B cell (primary cell): ENCODE data around the gene NR1D1. TPM values are rescaled to one million over a fixed set of nuclear protein-coding genes. Genes with fewer than 3 reads are reported as not detected.

Experiments
- ATAC-seq: fragments of 200-7000 bp; cut with Tn5 transposase; one replicate; pipeline ENCODE4 v1.10.0; 2021; ENCODE audit warnings: low read depth, mild to moderate bottlenecking, moderate number of reproducible peaks, moderate library complexity
- CTCF ChIA-PET: fragments of 350-600 bp; sonication (Branson Sonifier 250); formaldehyde crosslinking; loops from one replicate; lab custom pipeline; 2021; ENCODE audit warnings: antibody characterized with exemption, inconsistent platforms; lab: Charles Lee
- POLR2A ChIA-PET: fragments of 350-600 bp; sonication (Branson Sonifier 250); formaldehyde crosslinking; loops from one replicate; lab custom pipeline; 2021; ENCODE audit warnings: antibody characterized with exemption; lab: Charles Lee
- DNase-seq: peaks from one replicate; pipeline ENCODE4 v3.0.0; 2013
- H2AFZ ChIP-seq: 2 replicates; pipeline ENCODE4 v1.6.1; 2012; ENCODE audit warnings: mild to moderate bottlenecking, low read depth, low read length; ENCODE audit not compliant: insufficient read depth, poor library complexity, severe bottlenecking
- H3K27ac ChIP-seq, 2 donors: 1 replicate in 1 of 2; 2 replicates in 1 of 2; pipeline ENCODE4 v1.5.1; 2012 to 2013; ENCODE audit warnings: low read length in 2 of 2, mild to moderate bottlenecking in 2 of 2, moderate library complexity in 1 of 2
- H3K27me3 ChIP-seq, 4 experiments: fragments of 200-600 bp in 1 of 4; sonication (generic) in 1 of 4; replicated peaks in 1 of 4; 1 replicate in 2 of 4; 2 replicates in 2 of 4; pipeline versions ENCODE4 v1.6.1 to v1.7.0; 2013 to 2016; ENCODE audit warnings: low read length in 3 of 4, mild to moderate bottlenecking in 2 of 4, mixed read lengths in 1 of 4, moderate library complexity in 1 of 4; ENCODE audit not compliant: insufficient read depth in 4 of 4, control insufficient read depth in 3 of 4; ENCODE audit errors: control extremely low read depth in 1 of 4
- H3K36me3 ChIP-seq, 2 experiments: replicated peaks in 1 of 2; 1 replicate in 1 of 2; 2 replicates in 1 of 2; pipeline versions ENCODE4 v1.6.1 to v1.7.1; 2013; ENCODE audit warnings: low read length in 1 of 2; ENCODE audit not compliant: insufficient read depth in 2 of 2, control insufficient read depth in 1 of 2; ENCODE audit errors: control extremely low read depth in 1 of 2, extremely low read depth in 1 of 2
- H3K4me1 ChIP-seq, 2 donors: fragments of 200-600 bp in 1 of 2; sonication (generic) in 1 of 2; 1 replicate in 1 of 2; 2 replicates in 1 of 2; pipeline versions ENCODE4 v1.5.1 to v1.6.1; 2013 to 2017; ENCODE audit warnings: low read length in 2 of 2; ENCODE audit not compliant: control insufficient read depth in 2 of 2, insufficient read depth in 2 of 2
- H3K4me2 ChIP-seq: replicated peaks from 2 replicates; pipeline ENCODE3; 2012; ENCODE audit warnings: mild to moderate bottlenecking, low read depth, low read length; ENCODE audit not compliant: poor library complexity, severe bottlenecking
- H3K4me3 ChIP-seq, 5 experiments: fragments of 200-600 bp in 1 of 5; sonication (generic) in 1 of 5; 1 replicate in 3 of 5; 2 replicates in 2 of 5; pipeline versions ENCODE4 v1.5.1 to v1.7.0; 2011 to 2016; ENCODE audit warnings: low read length in 4 of 5, mild to moderate bottlenecking in 4 of 5, low read depth in 2 of 5, control low read depth in 1 of 5, moderate library complexity in 1 of 5; ENCODE audit not compliant: insufficient read depth in 1 of 5; ENCODE audit errors: control extremely low read depth in 1 of 5, extremely low read depth in 1 of 5
- H3K79me2 ChIP-seq: fragments of 200-600 bp; sonication (generic); one replicate; pipeline ENCODE4 v1.6.0; 2016; ENCODE audit warnings: low read length; ENCODE audit not compliant: control insufficient read depth, insufficient read depth
- H3K9ac ChIP-seq: fragments of 200-600 bp; sonication (generic); 2 replicates; pipeline ENCODE4 v1.6.1; 2017; ENCODE audit warnings: mild to moderate bottlenecking, low read length, moderate library complexity
- H3K9me3 ChIP-seq, 3 donors: one replicate each; pipeline versions ENCODE4 v1.6.1 to v1.7.1; 2013; ENCODE audit warnings: low read length in 2 of 3; ENCODE audit not compliant: control insufficient read depth in 2 of 3, insufficient read depth in 1 of 3; ENCODE audit errors: control extremely low read depth in 1 of 3
- H4K20me1 ChIP-seq: 2 replicates; pipeline ENCODE4 v1.6.0; 2012; ENCODE audit warnings: mild to moderate bottlenecking, low read length; ENCODE audit not compliant: insufficient read depth, control insufficient read depth, poor library complexity, severe bottlenecking
- H3K27ac Mint-ChIP-seq: one replicate; pipeline ENCODE4 v1.8.0; 2021; ENCODE audit warnings: mixed read lengths
- H3K27me3 Mint-ChIP-seq: one replicate; pipeline ENCODE4 v1.8.0; 2021; ENCODE audit warnings: mixed read lengths
- H3K4me1 Mint-ChIP-seq: one replicate; pipeline ENCODE4 v1.8.0; 2021; ENCODE audit warnings: mixed read lengths
- H3K4me3 Mint-ChIP-seq: one replicate; pipeline ENCODE4 v1.8.0; 2021; ENCODE audit warnings: mixed read lengths
- H3K9me3 Mint-ChIP-seq: one replicate; pipeline ENCODE4 v1.8.0; 2022; ENCODE audit warnings: mixed read lengths; ENCODE audit not compliant: insufficient read depth
- EZH2 ChIP-seq: IDR thresholded peaks from 2 replicates; pipeline ENCODE4 v1.6.1; 2012; ENCODE audit warnings: borderline replicate concordance, low read depth, mild to moderate bottlenecking, moderate library complexity, low read length; ENCODE audit not compliant: insufficient read depth, poor library complexity, severe bottlenecking
- WGBS: methylation state at CpG from one replicate; pipeline ENCODE4 v1.1.5; 2013; ENCODE audit warnings: missing lambda C conversion rate; ENCODE audit not compliant: insufficient coverage; 5-methylcytosine and 5-hydroxymethylcytosine counted together
- intact Hi-C: fragments of 100-400 bp; cut with micrococcal nuclease; formaldehyde crosslinking; loops from one replicate; pipeline ENCODE4 v1.10.0; 2022
- polyA plus RNA-seq: library from polyadenylated mRNA; depleted of rRNA; stranded (reverse); fragments of >200 nt; gene quantifications from 2 replicates; pipeline ENCODE4 v1.2.3, GENCODE V29; 2012
- total RNA-seq, 2 donors: library from RNA; stranded (reverse); fragments of 120-200 nt in 1 of 2; gene quantifications; 1 replicate in 1 of 2; 2 replicates in 1 of 2; pipeline versions ENCODE4 v1.2.3 to v1.2.4, GENCODE V29; 2013 to 2022
- TF ChIP-seq, protein P1 (sequence below): fragments of 200-600 bp; IDR thresholded peaks from one replicate; pipeline ENCODE4 v1.8.0; 2022; ENCODE audit warnings: antibody characterized with exemption, mild to moderate bottlenecking

NR1D1 gene
- total and polyA plus RNA-seq, 2 donors (not counting 1 experiment from before 2014, with no cell fraction given) = 6.7 to 7.7 TPM

DNA sequence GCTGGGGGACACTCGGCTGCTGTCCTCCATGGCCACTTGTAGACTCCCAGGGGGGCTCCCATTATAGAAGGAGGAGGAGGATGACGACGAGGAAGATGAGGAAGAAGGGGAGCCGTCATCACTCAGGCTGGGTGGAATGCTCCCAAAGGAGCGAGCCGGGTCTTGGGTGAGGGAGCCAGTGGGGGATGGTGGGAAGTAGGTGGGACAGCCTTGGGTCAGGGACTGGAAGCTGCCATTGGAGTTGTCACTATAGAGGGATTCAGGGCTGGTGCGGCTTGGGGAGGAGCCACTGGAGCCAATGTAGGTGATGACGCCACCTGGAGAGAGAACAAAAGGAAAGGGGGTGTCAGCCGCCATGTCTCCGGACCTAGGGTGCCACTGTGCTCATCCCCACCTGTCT lies 3.3 kb downstream of the NR1D1 start:
- 96% methylated on average over 8 of the region's 10 CpGs for WGBS
- H3K4me2 ChIP-seq = peak overlapping the region; percentile 90
- H3K4me1 ChIP-seq = peaks cover 53 to 71% of the 10 kb centered on the region in 2 donors
- peak overlapping the region; percentile 92 to 93 for H3K27ac ChIP-seq
- H3K27me3 Mint-ChIP-seq = no peaks in the 10 kb centered on the region
- H3K9me3 ChIP-seq = peaks cover 0 to 14% (median 0%) of the 10 kb centered on the region in 3 donors
- no peaks in the 10 kb centered on the region for H3K79me2 ChIP-seq
- no peaks in the 10 kb centered on the region for H3K9me3 Mint-ChIP-seq
- no peak for TF ChIP-seq EZH2
- TF ChIP-seq, protein P1, sequence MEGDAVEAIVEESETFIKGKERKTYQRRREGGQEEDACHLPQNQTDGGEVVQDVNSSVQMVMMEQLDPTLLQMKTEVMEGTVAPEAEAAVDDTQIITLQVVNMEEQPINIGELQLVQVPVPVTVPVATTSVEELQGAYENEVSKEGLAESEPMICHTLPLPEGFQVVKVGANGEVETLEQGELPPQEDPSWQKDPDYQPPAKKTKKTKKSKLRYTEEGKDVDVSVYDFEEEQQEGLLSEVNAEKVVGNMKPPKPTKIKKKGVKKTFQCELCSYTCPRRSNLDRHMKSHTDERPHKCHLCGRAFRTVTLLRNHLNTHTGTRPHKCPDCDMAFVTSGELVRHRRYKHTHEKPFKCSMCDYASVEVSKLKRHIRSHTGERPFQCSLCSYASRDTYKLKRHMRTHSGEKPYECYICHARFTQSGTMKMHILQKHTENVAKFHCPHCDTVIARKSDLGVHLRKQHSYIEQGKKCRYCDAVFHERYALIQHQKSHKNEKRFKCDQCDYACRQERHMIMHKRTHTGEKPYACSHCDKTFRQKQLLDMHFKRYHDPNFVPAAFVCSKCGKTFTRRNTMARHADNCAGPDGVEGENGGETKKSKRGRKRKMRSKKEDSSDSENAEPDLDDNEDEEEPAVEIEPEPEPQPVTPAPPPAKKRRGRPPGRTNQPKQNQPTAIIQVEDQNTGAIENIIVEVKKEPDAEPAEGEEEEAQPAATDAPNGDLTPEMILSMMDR = no peak
- ATAC-seq (no peak), DNase-seq (no peak)
- peaks cover 0 to 38% of the 10 kb centered on the region in 2 experiments for H3K36me3 ChIP-seq
- H3K27me3 ChIP-seq = no peaks in the 10 kb centered on the region
- H4K20me1 ChIP-seq = no peaks in the 10 kb centered on the region
- peak overlapping the region; percentile 77 for H3K4me3 Mint-ChIP-seq
- H3K4me3 ChIP-seq = peak overlapping the region in 2 of 5 experiments; percentile 35 to 46
- H3K9ac ChIP-seq = peak overlapping the region; percentile 39
- H2AFZ ChIP-seq = no peak overlapping the region
- ChIA-PET CTCF (interaction anchor here (1.2 to 7.7 kb wide), 7 partner anchors 12 to 34 kb away, joined by 3 to 111 read pairs (median 19); partner anchors contain the start of gene THRA), POLR2A (interaction anchor here (1.0 to 3.7 kb wide), 2 partner anchors 23 to 25 kb away, joined by 8 to 19 read pairs; partner anchors contain the start of gene MSL1)
- H3K27ac Mint-ChIP-seq = peak overlapping the region; percentile 89
- intact Hi-C loops = no loop called here
- peaks cover 77% of the 10 kb centered on the region for H3K4me1 Mint-ChIP-seq
